Measurements from ENCODE around the gene FIBP. TPM values are rescaled to one million over a fixed set of nuclear protein-coding genes. Genes with fewer than 3 reads are reported as not detected.
A peak's percentile ranks its signal among the peaks of the same experiment; 100 is the strongest.

FIBP gene
- total RNA-seq (2021) (91.6 to 93.1 TPM (median 92.2 TPM) in 3 replicates), Bru-seq, nascent RNA (percentile 76 among the genes with signal in this experiment)
- long read RNA-seq, experiment 1, transcript FIBP-202 (10 exons, 1,248 nt): major isoform, 212 of 290 reads
- long read RNA-seq, experiment 1, transcript FIBP-201 (10 exons, 1,261 nt): minor isoform, 42 of 290 reads
- long read RNA-seq, experiment 1, partial matches to known transcripts: 15 of 290 reads
- long read RNA-seq, experiment 1, other reads (novel, unspliced or antisense): 19 of 290 reads
- long read RNA-seq, experiment 2, transcript FIBP-201 (10 exons, 1,261 nt): minor isoform, 8 of 113 reads
- long read RNA-seq, experiment 2, transcript FIBP-202 (10 exons, 1,248 nt): major isoform, 49 of 113 reads
- long read RNA-seq, experiment 2, partial matches to known transcripts: 20 of 113 reads
- long read RNA-seq, experiment 2, other reads (novel, unspliced or antisense): 35 of 113 reads
- long read RNA-seq, experiment 3, transcript FIBP-202 (10 exons, 1,248 nt): major isoform, 241 of 334 reads
- long read RNA-seq, experiment 3, transcript FIBP-201 (10 exons, 1,261 nt): minor isoform, 44 of 334 reads
- long read RNA-seq, experiment 3, partial matches to known transcripts: 23 of 334 reads
- long read RNA-seq, experiment 3, other reads (novel, unspliced or antisense): 23 of 334 reads

DNA sequence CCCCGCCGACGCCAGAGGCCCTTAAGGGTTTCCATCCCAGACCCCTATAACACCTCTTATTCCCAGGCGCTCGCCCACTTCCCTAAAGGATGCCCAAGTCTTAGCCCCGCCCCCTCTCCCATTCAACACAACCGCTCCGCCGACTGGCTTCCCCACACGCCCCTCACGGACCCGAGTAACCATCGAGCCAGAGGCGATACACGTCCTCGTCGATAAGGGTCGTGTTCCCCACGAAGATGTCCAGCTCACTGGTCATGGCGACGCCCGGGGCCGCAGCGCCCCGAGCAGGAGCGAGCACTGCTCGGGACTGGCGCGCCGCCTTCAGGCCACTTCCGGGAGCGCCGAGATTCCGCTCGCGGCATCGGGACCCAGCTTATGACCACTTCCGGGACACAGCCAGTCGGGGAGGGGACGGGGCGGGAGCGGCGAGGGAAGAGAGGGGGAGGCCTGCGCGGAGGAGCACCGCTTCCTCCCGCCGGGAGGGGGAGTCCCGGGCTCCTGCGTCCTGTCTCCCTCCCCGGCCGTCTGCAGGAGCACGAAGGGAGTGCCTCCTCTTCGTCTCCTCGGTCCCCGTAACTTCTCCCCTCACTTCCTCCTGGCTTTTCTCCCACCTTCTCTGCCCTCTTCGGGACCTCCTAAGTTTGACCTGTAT is at the start of gene FIBP:
Gene FIBP, minus strand, starts transcription at position 309 of the 652 bp plus-strand sequence. Its CDS starts 53 bp downstream, at position 256.
- CTCF ChIA-PET: interaction anchor here (0.5 to 11.9 kb wide), 97 partner anchors 8 to 1980 kb away, joined by 3 to 539 read pairs (median 5); partner anchors contain the start of genes BANF1, C11orf68, CFL1 and CST6
- peak within 1 kb of the TSS; percentile 97 for H3K4me3 Mint-ChIP-seq
- ATAC-seq: peak; percentile 64
- H3K9me3 Mint-ChIP-seq: no peaks in the 10 kb centered on the region
- H3K27me3 Mint-ChIP-seq (ENCODE audit: low read depth): peaks cover 15% of the 10 kb centered on the region
- H3K36me3 Mint-ChIP-seq: peaks cover 36% of the 10 kb centered on the region
- peak; percentile 98 for DNase-seq (ENCODE audit: low spot score)
- TF ChIP-seq E2F1 (CRISPR knock-in tag; IDR thresholded peaks at IDR 0.05) (no peak), ETV6 (CRISPR knock-in tag; IDR thresholded peaks at IDR 0.05) (peak; percentile 60; the same call in 1 of the 2 replicates), CBFB (CRISPR knock-in tag; IDR thresholded peaks at IDR 0.05; ENCODE audit: low read depth) (0 out of 2 replicates have a peak, but pooled peaks have one; percentile 32), E2F5 (CRISPR knock-in tag; IDR thresholded peaks at IDR 0.05) (peak; percentile 84; the same call in 1 of the 2 replicates), FOXK1 (CRISPR knock-in tag; IDR thresholded peaks at IDR 0.05) (peak; percentile 87; the same call in 1 of the 2 replicates), SP1 (CRISPR knock-in tag; conservative IDR thresholded peaks at IDR 0.05) (peak; percentile 69; the same call in 1 of the 2 replicates), TEAD4 (CRISPR knock-in tag; IDR thresholded peaks at IDR 0.05) (no peak), MAX (CRISPR knock-in tag; IDR thresholded peaks at IDR 0.05) (peak; percentile 75), MYBL2 (CRISPR knock-in tag; IDR thresholded peaks at IDR 0.05) (no peak; the same call in 1 of the 2 replicates), ZBTB21 (CRISPR knock-in tag; IDR thresholded peaks at IDR 0.05; ENCODE audit: borderline replicate concordance) (peak; percentile 64; the same call in 1 of the 2 replicates), USF2 (CRISPR knock-in tag; IDR thresholded peaks at IDR 0.05) (peak; percentile 49; the same call in 1 of the 2 replicates), TEAD1 (CRISPR knock-in tag; IDR thresholded peaks at IDR 0.05) (peak; percentile 84), ZNF396 (CRISPR knock-in tag; IDR thresholded peaks at IDR 0.05; ENCODE audit: borderline replicate concordance) (no peak), CREM (CRISPR knock-in tag; IDR thresholded peaks at IDR 0.05) (peak; percentile 90), TP53 (CRISPR knock-in tag; IDR thresholded peaks at IDR 0.05) (0 out of 2 replicates have a peak, but pooled peaks have one; percentile 71), SMAD3 (CRISPR knock-in tag; IDR thresholded peaks at IDR 0.05; ENCODE audit: borderline replicate concordance) (peak; percentile 81; the same call in 1 of the 2 replicates)
- TF ChIP-seq, protein P1, sequence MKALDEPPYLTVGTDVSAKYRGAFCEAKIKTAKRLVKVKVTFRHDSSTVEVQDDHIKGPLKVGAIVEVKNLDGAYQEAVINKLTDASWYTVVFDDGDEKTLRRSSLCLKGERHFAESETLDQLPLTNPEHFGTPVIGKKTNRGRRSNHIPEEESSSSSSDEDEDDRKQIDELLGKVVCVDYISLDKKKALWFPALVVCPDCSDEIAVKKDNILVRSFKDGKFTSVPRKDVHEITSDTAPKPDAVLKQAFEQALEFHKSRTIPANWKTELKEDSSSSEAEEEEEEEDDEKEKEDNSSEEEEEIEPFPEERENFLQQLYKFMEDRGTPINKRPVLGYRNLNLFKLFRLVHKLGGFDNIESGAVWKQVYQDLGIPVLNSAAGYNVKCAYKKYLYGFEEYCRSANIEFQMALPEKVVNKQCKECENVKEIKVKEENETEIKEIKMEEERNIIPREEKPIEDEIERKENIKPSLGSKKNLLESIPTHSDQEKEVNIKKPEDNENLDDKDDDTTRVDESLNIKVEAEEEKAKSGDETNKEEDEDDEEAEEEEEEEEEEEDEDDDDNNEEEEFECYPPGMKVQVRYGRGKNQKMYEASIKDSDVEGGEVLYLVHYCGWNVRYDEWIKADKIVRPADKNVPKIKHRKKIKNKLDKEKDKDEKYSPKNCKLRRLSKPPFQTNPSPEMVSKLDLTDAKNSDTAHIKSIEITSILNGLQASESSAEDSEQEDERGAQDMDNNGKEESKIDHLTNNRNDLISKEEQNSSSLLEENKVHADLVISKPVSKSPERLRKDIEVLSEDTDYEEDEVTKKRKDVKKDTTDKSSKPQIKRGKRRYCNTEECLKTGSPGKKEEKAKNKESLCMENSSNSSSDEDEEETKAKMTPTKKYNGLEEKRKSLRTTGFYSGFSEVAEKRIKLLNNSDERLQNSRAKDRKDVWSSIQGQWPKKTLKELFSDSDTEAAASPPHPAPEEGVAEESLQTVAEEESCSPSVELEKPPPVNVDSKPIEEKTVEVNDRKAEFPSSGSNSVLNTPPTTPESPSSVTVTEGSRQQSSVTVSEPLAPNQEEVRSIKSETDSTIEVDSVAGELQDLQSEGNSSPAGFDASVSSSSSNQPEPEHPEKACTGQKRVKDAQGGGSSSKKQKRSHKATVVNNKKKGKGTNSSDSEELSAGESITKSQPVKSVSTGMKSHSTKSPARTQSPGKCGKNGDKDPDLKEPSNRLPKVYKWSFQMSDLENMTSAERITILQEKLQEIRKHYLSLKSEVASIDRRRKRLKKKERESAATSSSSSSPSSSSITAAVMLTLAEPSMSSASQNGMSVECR (CRISPR knock-in tag; IDR thresholded peaks at IDR 0.05; ENCODE audit: borderline replicate concordance): peak; percentile 93; the same call in 1 of the 2 replicates
- TF ChIP-seq, protein P2, sequence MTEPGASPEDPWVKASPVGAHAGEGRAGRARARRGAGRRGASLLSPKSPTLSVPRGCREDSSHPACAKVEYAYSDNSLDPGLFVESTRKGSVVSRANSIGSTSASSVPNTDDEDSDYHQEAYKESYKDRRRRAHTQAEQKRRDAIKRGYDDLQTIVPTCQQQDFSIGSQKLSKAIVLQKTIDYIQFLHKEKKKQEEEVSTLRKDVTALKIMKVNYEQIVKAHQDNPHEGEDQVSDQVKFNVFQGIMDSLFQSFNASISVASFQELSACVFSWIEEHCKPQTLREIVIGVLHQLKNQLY (CRISPR knock-in tag; IDR thresholded peaks at IDR 0.05): no peak
- TF ChIP-seq, protein P3, sequence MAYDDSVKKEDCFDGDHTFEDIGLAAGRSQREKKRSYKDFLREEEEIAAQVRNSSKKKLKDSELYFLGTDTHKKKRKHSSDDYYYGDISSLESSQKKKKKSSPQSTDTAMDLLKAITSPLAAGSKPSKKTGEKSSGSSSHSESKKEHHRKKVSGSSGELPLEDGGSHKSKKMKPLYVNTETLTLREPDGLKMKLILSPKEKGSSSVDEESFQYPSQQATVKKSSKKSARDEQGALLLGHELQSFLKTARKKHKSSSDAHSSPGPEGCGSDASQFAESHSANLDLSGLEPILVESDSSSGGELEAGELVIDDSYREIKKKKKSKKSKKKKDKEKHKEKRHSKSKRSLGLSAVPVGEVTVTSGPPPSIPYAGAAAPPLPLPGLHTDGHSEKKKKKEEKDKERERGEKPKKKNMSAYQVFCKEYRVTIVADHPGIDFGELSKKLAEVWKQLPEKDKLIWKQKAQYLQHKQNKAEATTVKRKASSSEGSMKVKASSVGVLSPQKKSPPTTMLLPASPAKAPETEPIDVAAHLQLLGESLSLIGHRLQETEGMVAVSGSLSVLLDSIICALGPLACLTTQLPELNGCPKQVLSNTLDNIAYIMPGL (CRISPR knock-in tag; IDR thresholded peaks at IDR 0.05): peak; percentile 93
- TF ChIP-seq, protein P4, sequence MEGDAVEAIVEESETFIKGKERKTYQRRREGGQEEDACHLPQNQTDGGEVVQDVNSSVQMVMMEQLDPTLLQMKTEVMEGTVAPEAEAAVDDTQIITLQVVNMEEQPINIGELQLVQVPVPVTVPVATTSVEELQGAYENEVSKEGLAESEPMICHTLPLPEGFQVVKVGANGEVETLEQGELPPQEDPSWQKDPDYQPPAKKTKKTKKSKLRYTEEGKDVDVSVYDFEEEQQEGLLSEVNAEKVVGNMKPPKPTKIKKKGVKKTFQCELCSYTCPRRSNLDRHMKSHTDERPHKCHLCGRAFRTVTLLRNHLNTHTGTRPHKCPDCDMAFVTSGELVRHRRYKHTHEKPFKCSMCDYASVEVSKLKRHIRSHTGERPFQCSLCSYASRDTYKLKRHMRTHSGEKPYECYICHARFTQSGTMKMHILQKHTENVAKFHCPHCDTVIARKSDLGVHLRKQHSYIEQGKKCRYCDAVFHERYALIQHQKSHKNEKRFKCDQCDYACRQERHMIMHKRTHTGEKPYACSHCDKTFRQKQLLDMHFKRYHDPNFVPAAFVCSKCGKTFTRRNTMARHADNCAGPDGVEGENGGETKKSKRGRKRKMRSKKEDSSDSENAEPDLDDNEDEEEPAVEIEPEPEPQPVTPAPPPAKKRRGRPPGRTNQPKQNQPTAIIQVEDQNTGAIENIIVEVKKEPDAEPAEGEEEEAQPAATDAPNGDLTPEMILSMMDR (IDR thresholded peaks at IDR 0.05): peak; percentile 57
- peaks cover 44% of the 10 kb centered on the region for H3K4me1 Mint-ChIP-seq
- POLR2A ChIA-PET: interaction anchor here (0.6 to 7.2 kb wide), 19 partner anchors 9 to 1295 kb away, joined by 3 to 90 read pairs (median 4); partner anchors contain the start of genes CFL1, CST6, CTSW and FOSL1
- H3K27ac Mint-ChIP-seq: peak within 1 kb of the TSS; percentile 98
